OCI-LY1 (cell line): Measurements from ENCODE around the gene TEKT5.

Experiments used
- EZH2 ChIP-seq: fragments of 200-600 bp; sonication (generic), shearing (Covaris generic); IDR thresholded peaks from 2 replicates; pipeline ENCODE4 v1.8.0; 2017; ENCODE audit warnings: borderline replicate concordance, mixed run types, mild to moderate bottlenecking, antibody characterized with exemption, low read length, moderate library complexity, mixed read lengths
- TF ChIP-seq, protein P1 (sequence below): fragments of 200-600 bp; sonication (generic), shearing (Covaris generic); IDR thresholded peaks from 2 replicates; pipeline ENCODE4 v1.5.1; 2017; ENCODE audit warnings: mild to moderate bottlenecking, antibody characterized with exemption, low read length, moderate library complexity, mixed read lengths

DNA sequence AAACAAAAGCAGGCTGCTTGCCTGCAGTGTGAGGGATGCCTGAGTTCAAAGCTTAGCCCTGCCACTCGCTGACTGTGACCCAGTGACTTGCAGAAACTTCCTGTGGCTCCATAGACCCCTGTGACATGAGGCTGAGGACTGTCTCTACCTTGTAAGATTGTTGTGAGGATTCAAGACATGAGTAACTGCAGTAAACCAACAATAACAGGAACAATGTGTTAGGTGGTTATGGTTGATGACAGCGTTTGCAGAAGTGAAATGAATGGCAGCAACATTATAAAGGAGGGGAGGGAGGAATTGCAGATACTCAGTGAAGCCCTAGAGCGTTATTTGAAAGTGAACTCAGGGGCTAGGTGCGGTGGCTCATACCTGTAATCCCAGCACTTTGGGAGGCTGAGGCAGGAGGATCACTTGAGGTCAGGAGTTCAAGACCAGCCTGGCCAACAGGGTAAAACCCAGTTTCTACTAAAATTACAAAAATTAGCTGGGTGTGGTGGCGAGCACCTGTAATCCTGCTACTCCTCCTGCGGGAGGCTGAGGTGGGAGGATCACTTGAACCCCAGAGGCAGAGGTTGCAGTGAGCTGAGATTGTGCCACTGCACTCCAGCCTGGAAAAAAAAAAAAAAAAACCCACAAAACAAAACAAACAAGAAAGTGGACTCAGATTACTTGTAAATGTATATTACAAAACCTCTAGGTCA, 80.8 kb downstream of the TEKT5 start:
- TF ChIP-seq, protein P1, sequence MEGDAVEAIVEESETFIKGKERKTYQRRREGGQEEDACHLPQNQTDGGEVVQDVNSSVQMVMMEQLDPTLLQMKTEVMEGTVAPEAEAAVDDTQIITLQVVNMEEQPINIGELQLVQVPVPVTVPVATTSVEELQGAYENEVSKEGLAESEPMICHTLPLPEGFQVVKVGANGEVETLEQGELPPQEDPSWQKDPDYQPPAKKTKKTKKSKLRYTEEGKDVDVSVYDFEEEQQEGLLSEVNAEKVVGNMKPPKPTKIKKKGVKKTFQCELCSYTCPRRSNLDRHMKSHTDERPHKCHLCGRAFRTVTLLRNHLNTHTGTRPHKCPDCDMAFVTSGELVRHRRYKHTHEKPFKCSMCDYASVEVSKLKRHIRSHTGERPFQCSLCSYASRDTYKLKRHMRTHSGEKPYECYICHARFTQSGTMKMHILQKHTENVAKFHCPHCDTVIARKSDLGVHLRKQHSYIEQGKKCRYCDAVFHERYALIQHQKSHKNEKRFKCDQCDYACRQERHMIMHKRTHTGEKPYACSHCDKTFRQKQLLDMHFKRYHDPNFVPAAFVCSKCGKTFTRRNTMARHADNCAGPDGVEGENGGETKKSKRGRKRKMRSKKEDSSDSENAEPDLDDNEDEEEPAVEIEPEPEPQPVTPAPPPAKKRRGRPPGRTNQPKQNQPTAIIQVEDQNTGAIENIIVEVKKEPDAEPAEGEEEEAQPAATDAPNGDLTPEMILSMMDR = no peak
- TF ChIP-seq EZH2 = no peak
